Rectal smooth muscle tissue (tissue), 1 donor: ENCODE data around the gene PC.

Experiments
- H3K27ac ChIP-seq: one replicate; pipeline ENCODE4 v1.7.0; 2013; ENCODE audit warnings: low read depth, low read length, inconsistent platforms
- H3K27me3 ChIP-seq: one replicate; pipeline ENCODE4 v1.7.0; 2013; ENCODE audit warnings: low read length; ENCODE audit not compliant: control insufficient read depth, insufficient read depth
- H3K36me3 ChIP-seq: one replicate; pipeline ENCODE4 v1.7.0; 2013; ENCODE audit warnings: low read length; ENCODE audit not compliant: control insufficient read depth, insufficient read depth
- H3K4me1 ChIP-seq: one replicate; pipeline ENCODE4 v1.7.0; 2013; ENCODE audit warnings: low read length; ENCODE audit not compliant: control insufficient read depth, insufficient read depth
- H3K4me3 ChIP-seq: one replicate; pipeline ENCODE4 v1.7.0; 2013; ENCODE audit warnings: low read length
- H3K9ac ChIP-seq: one replicate; pipeline ENCODE4 v1.7.0; 2013; ENCODE audit warnings: low read length

Gene PC

GRCh38 chr11:66912911-66913310 is 45.3 kb downstream of the PC start:
- Histone ChIP-seq H3K4me1 (no peaks in the 10 kb centered on the region), H3K27ac (no peak overlapping the region), H3K9ac (no peak overlapping the region), H3K27me3 (no peaks in the 10 kb centered on the region), H3K4me3 (no peak overlapping the region), H3K36me3 (no peaks in the 10 kb centered on the region)

- no peaks in the 10 kb centered on the region for H3K27me3 ChIP-seq
- H3K4me1 ChIP-seq: no peaks in the 10 kb centered on the region
- no peaks in the 10 kb centered on the region for H3K36me3 ChIP-seq
- H3K4me3 ChIP-seq: no peak overlapping the region
- no peak overlapping the region for H3K27ac ChIP-seq
- no peak overlapping the region for H3K9ac ChIP-seq
Measured at GRCh38 chr11:66912361-66912760, 45.8 kb downstream of the PC start.

GRCh38 chr11:66910669-66911068 is 47.5 kb downstream of the PC start:
- Histone ChIP-seq H3K27ac (no peak overlapping the region), H3K27me3 (no peaks in the 10 kb centered on the region), H3K4me1 (no peaks in the 10 kb centered on the region), H3K9ac (no peak overlapping the region), H3K4me3 (no peak overlapping the region), H3K36me3 (no peaks in the 10 kb centered on the region)

- Histone ChIP-seq H3K36me3 (no peaks in the 10 kb centered on the region), H3K27me3 (no peaks in the 10 kb centered on the region), H3K4me3 (no peak overlapping the region), H3K27ac (no peak overlapping the region), H3K9ac (no peak overlapping the region), H3K4me1 (no peaks in the 10 kb centered on the region)
Measured at GRCh38 chr11:66910016-66910415, 48.2 kb downstream of the PC start.

- Histone ChIP-seq H3K4me3 (no peak overlapping the region), H3K4me1 (no peaks in the 10 kb centered on the region), H3K9ac (no peak overlapping the region), H3K27me3 (no peaks in the 10 kb centered on the region), H3K27ac (no peak overlapping the region), H3K36me3 (no peaks in the 10 kb centered on the region)
Measured at GRCh38 chr11:66909181-66909580, 49.0 kb downstream of the PC start.

GRCh38 chr11:66907751-66908630 is 50.2 kb downstream of the PC start:
- Histone ChIP-seq H3K36me3 (no peaks in the 10 kb centered on the region), H3K9ac (no peak overlapping the region), H3K4me1 (no peaks in the 10 kb centered on the region), H3K4me3 (no peak overlapping the region), H3K27ac (no peak overlapping the region), H3K27me3 (no peaks in the 10 kb centered on the region)

GRCh38 chr11:66906061-66906733 is 52.0 kb downstream of the PC start:
- Histone ChIP-seq H3K4me1 (no peaks in the 10 kb centered on the region), H3K27ac (no peak overlapping the region), H3K4me3 (no peak overlapping the region), H3K27me3 (no peaks in the 10 kb centered on the region), H3K9ac (no peak overlapping the region), H3K36me3 (no peaks in the 10 kb centered on the region)

GRCh38 chr11:66905631-66906030 is 52.6 kb downstream of the PC start:
- H3K4me3 ChIP-seq: no peak overlapping the region
- no peaks in the 10 kb centered on the region for H3K4me1 ChIP-seq
- H3K27ac ChIP-seq: no peak overlapping the region
- no peaks in the 10 kb centered on the region for H3K27me3 ChIP-seq
- no peak overlapping the region for H3K9ac ChIP-seq
- no peaks in the 10 kb centered on the region for H3K36me3 ChIP-seq

- Histone ChIP-seq H3K4me1 (no peaks in the 10 kb centered on the region), H3K4me3 (no peak overlapping the region), H3K27me3 (no peaks in the 10 kb centered on the region), H3K9ac (no peak overlapping the region), H3K27ac (no peak overlapping the region), H3K36me3 (no peaks in the 10 kb centered on the region)
Measured at GRCh38 chr11:66904981-66905521, 53.1 kb downstream of the PC start.

- H3K27ac ChIP-seq: no peak overlapping the region
- no peaks in the 10 kb centered on the region for H3K36me3 ChIP-seq
- no peak overlapping the region for H3K4me3 ChIP-seq
- no peaks in the 10 kb centered on the region for H3K27me3 ChIP-seq
- H3K4me1 ChIP-seq: no peaks in the 10 kb centered on the region
- no peak overlapping the region for H3K9ac ChIP-seq
Measured at GRCh38 chr11:66904561-66904960, 53.6 kb downstream of the PC start.

- H3K4me3 ChIP-seq: no peak overlapping the region
- H3K4me1 ChIP-seq: no peaks in the 10 kb centered on the region
- no peak overlapping the region for H3K27ac ChIP-seq
- no peaks in the 10 kb centered on the region for H3K36me3 ChIP-seq
- no peaks in the 10 kb centered on the region for H3K27me3 ChIP-seq
- H3K9ac ChIP-seq: no peak overlapping the region
Measured at GRCh38 chr11:66904055-66904454, 54.1 kb downstream of the PC start.

GRCh38 chr11:66902486-66903177 is 55.6 kb downstream of the PC start:
- H3K27me3 ChIP-seq: no peaks in the 10 kb centered on the region
- H3K36me3 ChIP-seq: no peaks in the 10 kb centered on the region
- H3K27ac ChIP-seq: no peak overlapping the region
- H3K4me3 ChIP-seq: no peak overlapping the region
- H3K9ac ChIP-seq: no peak overlapping the region
- H3K4me1 ChIP-seq: no peaks in the 10 kb centered on the region
